GM19395 (cell line): Measurements from ENCODE around the gene ARHGAP27.
"Not testable (repeated sequence)": the region's sequence is repeated elsewhere in the genome, so short reads cannot be mapped to it uniquely, and the experiment has no call there.

ENCODE experiments used
- ATAC-seq: cut with Tn5 transposase; IDR thresholded peaks from one replicate; pipeline ENCODE4 v1.9.1; 2021; ENCODE audit warnings: mild to moderate bottlenecking, moderate library complexity; ENCODE audit not compliant: unreplicated experiment

Gene ARHGAP27

GRCh38 chr17:45432405-45433158 lies at the start of gene ARHGAP27:
TSS of gene ARHGAP27 (minus strand) at chr17:45432870. CDS start at chr17:45430279, 2,591 bp downstream.
- ATAC-seq, result no peak

GRCh38 chr17:45482317-45482716 lies 49.6 kb upstream of the ARHGAP27 start:
- not testable (repeated sequence) for ATAC-seq

GRCh38 chr17:45475436-45475835 lies 42.8 kb upstream of the ARHGAP27 start:
- not testable (repeated sequence) for ATAC-seq

- not testable (repeated sequence) for ATAC-seq
Observed at GRCh38 chr17:45472249-45472648, 39.6 kb upstream of the ARHGAP27 start.

GRCh38 chr17:45469204-45469563 lies 36.5 kb upstream of the ARHGAP27 start:
- not testable (repeated sequence) for ATAC-seq

- not testable (repeated sequence) for ATAC-seq
Observed at GRCh38 chr17:45468293-45469203, 35.9 kb upstream of the ARHGAP27 start.

GRCh38 chr17:45461524-45462327 lies 29.1 kb upstream of the ARHGAP27 start:
- ATAC-seq, result peak; percentile 82

- ATAC-seq, result not testable (repeated sequence)
Observed at GRCh38 chr17:45460422-45460821, 27.8 kb upstream of the ARHGAP27 start.

GRCh38 chr17:45454341-45454740 lies 21.7 kb upstream of the ARHGAP27 start:
- not testable (repeated sequence) for ATAC-seq

- not testable (repeated sequence) for ATAC-seq
Observed at GRCh38 chr17:45453731-45454130, 21.1 kb upstream of the ARHGAP27 start.

GRCh38 chr17:45453225-45453534 lies 20.5 kb upstream of the ARHGAP27 start:
- ATAC-seq, result not testable (repeated sequence)

GRCh38 chr17:45452329-45453224 lies 19.9 kb upstream of the ARHGAP27 start:
- ATAC-seq, result not testable (repeated sequence)

GRCh38 chr17:45451660-45452059 lies 19.0 kb upstream of the ARHGAP27 start:
- not testable (repeated sequence) for ATAC-seq

- no peak for ATAC-seq
Observed at GRCh38 chr17:45451131-45451530, 18.5 kb upstream of the ARHGAP27 start.

- ATAC-seq, result not testable (repeated sequence)
Observed at GRCh38 chr17:45449708-45450329, 17.1 kb upstream of the ARHGAP27 start.

- not testable (repeated sequence) for ATAC-seq
Observed at GRCh38 chr17:45449260-45449659, 16.6 kb upstream of the ARHGAP27 start.

- not testable (repeated sequence) for ATAC-seq
Observed at GRCh38 chr17:45448483-45448882, 15.8 kb upstream of the ARHGAP27 start.

- ATAC-seq, result not testable (repeated sequence)
Observed at GRCh38 chr17:45448066-45448465, 15.4 kb upstream of the ARHGAP27 start.

- not testable (repeated sequence) for ATAC-seq
Observed at GRCh38 chr17:45447650-45448049, 15.0 kb upstream of the ARHGAP27 start.
